GM12878 (cell line): ENCODE measurements around the gene POLA2. TPM values are rescaled to one million over a fixed set of nuclear protein-coding genes. Genes with fewer than 3 reads are reported as not detected.
A peak's percentile ranks its signal among the peaks of the same experiment; 100 is the strongest.

ENCODE experiments used
- ATF7 ChIP-seq: fragments of 450-650 bp; IDR thresholded peaks from 2 replicates; pipeline ENCODE4 v1.6.1; 2016; ENCODE audit warnings: low read depth, mild to moderate bottlenecking
- BCL11A ChIP-seq: IDR thresholded peaks from 2 replicates; pipeline ENCODE4 v1.6.1; 2011; ENCODE audit warnings: low read depth, low read length
- BHLHE40 ChIP-seq, 2 experiments: fragments of 450-650 bp in 1 of 2; IDR thresholded peaks; 2 replicates each; pipeline ENCODE4 v1.6.1; 2011 to 2017; ENCODE audit warnings: low read depth in 2 of 2, borderline replicate concordance in 1 of 2, improper control_type of control experiment in 1 of 2, low read length in 1 of 2, mild to moderate bottlenecking in 1 of 2
- FOXK2 ChIP-seq: fragments of 450-650 bp; IDR thresholded peaks from 2 replicates; pipeline ENCODE4 v1.6.1; 2017; ENCODE audit warnings: mild to moderate bottlenecking, moderate library complexity
- HDGF ChIP-seq: fragments of 450-650 bp; IDR thresholded peaks from 2 replicates; pipeline ENCODE4 v1.6.1; 2016; ENCODE audit warnings: antibody characterized with exemption
- IKZF1 ChIP-seq: fragments of 450-650 bp; conservative IDR thresholded peaks from 2 replicates; pipeline ENCODE4 v1.6.1; 2017; ENCODE audit warnings: antibody characterized with exemption, mild to moderate bottlenecking
- JUND ChIP-seq: IDR thresholded peaks from 2 replicates; pipeline ENCODE4 v1.6.1; 2012; ENCODE audit warnings: low read depth, mild to moderate bottlenecking, low read length, improper control_type of control experiment, moderate library complexity
- POLR2A ChIP-seq: IDR thresholded peaks from 2 replicates; pipeline ENCODE4 v1.6.1; 2011; ENCODE audit warnings: low read depth, mild to moderate bottlenecking, low read length
- SPI1 ChIP-seq: IDR thresholded peaks from 2 replicates; pipeline ENCODE4 v1.6.1; 2011; ENCODE audit warnings: low read depth, mild to moderate bottlenecking, low read length, moderate library complexity, borderline replicate concordance; ENCODE audit not compliant: insufficient read depth
- TCF12 ChIP-seq: IDR thresholded peaks from 2 replicates; pipeline ENCODE4 v1.6.1; 2011; ENCODE audit warnings: low read depth, mild to moderate bottlenecking, low read length
- polyA plus RNA-seq, 11 experiments: library from polyadenylated mRNA; depleted of rRNA in 4 of 11; unstranded in 6 of 11; stranded (reverse) in 5 of 11; fragments of >200 nt; fragmentation: Nextera tagmentation in 4 of 11; fragmentation: Illumina TruSeq in 1 of 11; extraction: Ambion mirVana in 4 of 11; extraction: Trizol in 1 of 11; gene quantifications; 1 replicate in 1 of 11; 2 replicates in 10 of 11; pipeline versions ENCODE4 v1.2.1 to v1.2.3, GENCODE V29; 2011 to 2016; ENCODE audit warnings: inconsistent platforms in 2 of 11, missing spikeins in 2 of 11, low read depth in 1 of 11
- total RNA-seq, 4 experiments: library from RNA; depleted of rRNA in 3 of 4; stranded (reverse); fragments of >200 nt in 3 of 4; fragmentation: Illumina TruSeq in 1 of 4; extraction: Trizol in 1 of 4; gene quantifications; 2 replicates each; pipeline versions ENCODE4 v1.2.1 to v1.2.3, GENCODE V29; 2013 to 2021
- TF ChIP-seq, protein P1 (sequence below): fragments of 450-650 bp; IDR thresholded peaks from 2 replicates; pipeline ENCODE4 v1.6.1; 2017; ENCODE audit warnings: mild to moderate bottlenecking, moderate library complexity
- TF ChIP-seq, protein P2 (sequence below): fragments of 150-350 bp; IDR thresholded peaks from 2 replicates; pipeline ENCODE4 v1.6.1; 2014; ENCODE audit warnings: mild to moderate bottlenecking, low read depth, low read length
- TF ChIP-seq, protein P3 (sequence below): fragments of 450-650 bp; IDR thresholded peaks from 2 replicates; pipeline ENCODE4 v1.6.1; 2017; ENCODE audit warnings: mild to moderate bottlenecking, moderate library complexity
- TF ChIP-seq, protein P4 (sequence below): fragments of 450-650 bp; IDR thresholded peaks from 2 replicates; pipeline ENCODE4 v1.6.1; 2018; ENCODE audit warnings: borderline replicate concordance, mild to moderate bottlenecking; ENCODE audit not compliant: partially characterized antibody

POLA2 gene
- total and polyA plus RNA-seq, 10 of the 15 experiments (the other 5 are each of a cell fraction or from before 2014, with no cell fraction given), result 4.2 to 121 (median 56.2) TPM

DNA sequence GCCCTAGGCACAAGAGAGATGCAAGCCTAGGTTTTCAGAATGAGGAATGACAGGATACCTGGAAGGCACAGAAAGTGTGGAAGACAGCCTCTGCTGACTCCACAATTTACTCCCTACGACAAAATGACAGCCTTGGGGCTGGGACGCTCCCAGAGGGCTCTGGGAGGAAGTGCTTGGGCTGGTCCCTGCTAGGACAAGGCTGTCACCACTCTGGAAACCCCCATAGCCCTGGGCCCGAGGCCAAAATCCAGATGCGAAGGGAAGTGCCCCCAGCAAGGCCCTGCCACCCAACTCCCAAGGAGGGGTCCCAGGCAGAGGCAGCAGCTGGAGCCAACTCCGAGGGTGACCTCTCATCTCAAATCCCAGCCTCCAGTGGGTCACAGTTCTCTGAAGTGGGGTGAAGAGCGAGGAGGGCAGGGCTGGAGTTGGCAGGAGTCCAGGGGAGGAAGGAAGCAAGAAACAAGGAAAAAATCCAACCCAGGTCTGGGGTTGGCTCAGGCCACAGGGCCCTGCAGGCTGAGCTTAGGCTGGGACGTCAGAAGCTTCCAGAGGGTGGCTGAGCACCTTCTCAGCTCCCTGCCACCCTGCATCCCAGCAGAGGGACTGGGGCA lies 46.6 kb downstream of the POLA2 start (continued):
- TF ChIP-seq, protein P1, sequence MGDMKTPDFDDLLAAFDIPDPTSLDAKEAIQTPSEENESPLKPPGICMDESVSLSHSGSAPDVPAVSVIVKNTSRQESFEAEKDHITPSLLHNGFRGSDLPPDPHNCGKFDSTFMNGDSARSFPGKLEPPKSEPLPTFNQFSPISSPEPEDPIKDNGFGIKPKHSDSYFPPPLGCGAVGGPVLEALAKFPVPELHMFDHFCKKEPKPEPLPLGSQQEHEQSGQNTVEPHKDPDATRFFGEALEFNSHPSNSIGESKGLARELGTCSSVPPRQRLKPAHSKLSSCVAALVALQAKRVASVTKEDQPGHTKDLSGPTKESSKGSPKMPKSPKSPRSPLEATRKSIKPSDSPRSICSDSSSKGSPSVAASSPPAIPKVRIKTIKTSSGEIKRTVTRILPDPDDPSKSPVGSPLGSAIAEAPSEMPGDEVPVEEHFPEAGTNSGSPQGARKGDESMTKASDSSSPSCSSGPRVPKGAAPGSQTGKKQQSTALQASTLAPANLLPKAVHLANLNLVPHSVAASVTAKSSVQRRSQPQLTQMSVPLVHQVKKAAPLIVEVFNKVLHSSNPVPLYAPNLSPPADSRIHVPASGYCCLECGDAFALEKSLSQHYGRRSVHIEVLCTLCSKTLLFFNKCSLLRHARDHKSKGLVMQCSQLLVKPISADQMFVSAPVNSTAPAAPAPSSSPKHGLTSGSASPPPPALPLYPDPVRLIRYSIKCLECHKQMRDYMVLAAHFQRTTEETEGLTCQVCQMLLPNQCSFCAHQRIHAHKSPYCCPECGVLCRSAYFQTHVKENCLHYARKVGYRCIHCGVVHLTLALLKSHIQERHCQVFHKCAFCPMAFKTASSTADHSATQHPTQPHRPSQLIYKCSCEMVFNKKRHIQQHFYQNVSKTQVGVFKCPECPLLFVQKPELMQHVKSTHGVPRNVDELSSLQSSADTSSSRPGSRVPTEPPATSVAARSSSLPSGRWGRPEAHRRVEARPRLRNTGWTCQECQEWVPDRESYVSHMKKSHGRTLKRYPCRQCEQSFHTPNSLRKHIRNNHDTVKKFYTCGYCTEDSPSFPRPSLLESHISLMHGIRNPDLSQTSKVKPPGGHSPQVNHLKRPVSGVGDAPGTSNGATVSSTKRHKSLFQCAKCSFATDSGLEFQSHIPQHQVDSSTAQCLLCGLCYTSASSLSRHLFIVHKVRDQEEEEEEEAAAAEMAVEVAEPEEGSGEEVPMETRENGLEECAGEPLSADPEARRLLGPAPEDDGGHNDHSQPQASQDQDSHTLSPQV, result no peak
- TF ChIP-seq JUND, result no peak
- TF ChIP-seq, protein P2, sequence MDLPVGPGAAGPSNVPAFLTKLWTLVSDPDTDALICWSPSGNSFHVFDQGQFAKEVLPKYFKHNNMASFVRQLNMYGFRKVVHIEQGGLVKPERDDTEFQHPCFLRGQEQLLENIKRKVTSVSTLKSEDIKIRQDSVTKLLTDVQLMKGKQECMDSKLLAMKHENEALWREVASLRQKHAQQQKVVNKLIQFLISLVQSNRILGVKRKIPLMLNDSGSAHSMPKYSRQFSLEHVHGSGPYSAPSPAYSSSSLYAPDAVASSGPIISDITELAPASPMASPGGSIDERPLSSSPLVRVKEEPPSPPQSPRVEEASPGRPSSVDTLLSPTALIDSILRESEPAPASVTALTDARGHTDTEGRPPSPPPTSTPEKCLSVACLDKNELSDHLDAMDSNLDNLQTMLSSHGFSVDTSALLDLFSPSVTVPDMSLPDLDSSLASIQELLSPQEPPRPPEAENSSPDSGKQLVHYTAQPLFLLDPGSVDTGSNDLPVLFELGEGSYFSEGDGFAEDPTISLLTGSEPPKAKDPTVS, result no peak
- TF ChIP-seq SPI1, result peak; percentile 65; the same call in 1 of the 2 replicates
- TF ChIP-seq POLR2A, result 0 out of 2 replicates have a peak, but pooled peaks have one; percentile 6
- no peak for TF ChIP-seq HDGF
- no peak for TF ChIP-seq ATF7
- TF ChIP-seq BCL11A, result no peak
- TF ChIP-seq TCF12, result no peak
- peak; percentile 4; the same call in 1 of the 2 replicates for TF ChIP-seq IKZF1
- no peak for TF ChIP-seq FOXK2
- TF ChIP-seq, protein P3, sequence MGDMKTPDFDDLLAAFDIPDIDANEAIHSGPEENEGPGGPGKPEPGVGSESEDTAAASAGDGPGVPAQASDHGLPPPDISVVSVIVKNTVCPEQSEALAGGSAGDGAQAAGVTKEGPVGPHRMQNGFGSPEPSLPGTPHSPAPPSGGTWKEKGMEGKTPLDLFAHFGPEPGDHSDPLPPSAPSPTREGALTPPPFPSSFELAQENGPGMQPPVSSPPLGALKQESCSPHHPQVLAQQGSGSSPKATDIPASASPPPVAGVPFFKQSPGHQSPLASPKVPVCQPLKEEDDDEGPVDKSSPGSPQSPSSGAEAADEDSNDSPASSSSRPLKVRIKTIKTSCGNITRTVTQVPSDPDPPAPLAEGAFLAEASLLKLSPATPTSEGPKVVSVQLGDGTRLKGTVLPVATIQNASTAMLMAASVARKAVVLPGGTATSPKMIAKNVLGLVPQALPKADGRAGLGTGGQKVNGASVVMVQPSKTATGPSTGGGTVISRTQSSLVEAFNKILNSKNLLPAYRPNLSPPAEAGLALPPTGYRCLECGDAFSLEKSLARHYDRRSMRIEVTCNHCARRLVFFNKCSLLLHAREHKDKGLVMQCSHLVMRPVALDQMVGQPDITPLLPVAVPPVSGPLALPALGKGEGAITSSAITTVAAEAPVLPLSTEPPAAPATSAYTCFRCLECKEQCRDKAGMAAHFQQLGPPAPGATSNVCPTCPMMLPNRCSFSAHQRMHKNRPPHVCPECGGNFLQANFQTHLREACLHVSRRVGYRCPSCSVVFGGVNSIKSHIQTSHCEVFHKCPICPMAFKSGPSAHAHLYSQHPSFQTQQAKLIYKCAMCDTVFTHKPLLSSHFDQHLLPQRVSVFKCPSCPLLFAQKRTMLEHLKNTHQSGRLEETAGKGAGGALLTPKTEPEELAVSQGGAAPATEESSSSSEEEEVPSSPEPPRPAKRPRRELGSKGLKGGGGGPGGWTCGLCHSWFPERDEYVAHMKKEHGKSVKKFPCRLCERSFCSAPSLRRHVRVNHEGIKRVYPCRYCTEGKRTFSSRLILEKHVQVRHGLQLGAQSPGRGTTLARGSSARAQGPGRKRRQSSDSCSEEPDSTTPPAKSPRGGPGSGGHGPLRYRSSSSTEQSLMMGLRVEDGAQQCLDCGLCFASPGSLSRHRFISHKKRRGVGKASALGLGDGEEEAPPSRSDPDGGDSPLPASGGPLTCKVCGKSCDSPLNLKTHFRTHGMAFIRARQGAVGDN, result peak; percentile 30; the same call in 1 of the 2 replicates
- no peak for TF ChIP-seq BHLHE40 (IDR thresholded peaks at IDR 0.05; ENCODE audit: borderline replicate concordance in 1 of 2, low read depth in 2 of 2, low read length in 1 of 2)
- TF ChIP-seq, protein P4, sequence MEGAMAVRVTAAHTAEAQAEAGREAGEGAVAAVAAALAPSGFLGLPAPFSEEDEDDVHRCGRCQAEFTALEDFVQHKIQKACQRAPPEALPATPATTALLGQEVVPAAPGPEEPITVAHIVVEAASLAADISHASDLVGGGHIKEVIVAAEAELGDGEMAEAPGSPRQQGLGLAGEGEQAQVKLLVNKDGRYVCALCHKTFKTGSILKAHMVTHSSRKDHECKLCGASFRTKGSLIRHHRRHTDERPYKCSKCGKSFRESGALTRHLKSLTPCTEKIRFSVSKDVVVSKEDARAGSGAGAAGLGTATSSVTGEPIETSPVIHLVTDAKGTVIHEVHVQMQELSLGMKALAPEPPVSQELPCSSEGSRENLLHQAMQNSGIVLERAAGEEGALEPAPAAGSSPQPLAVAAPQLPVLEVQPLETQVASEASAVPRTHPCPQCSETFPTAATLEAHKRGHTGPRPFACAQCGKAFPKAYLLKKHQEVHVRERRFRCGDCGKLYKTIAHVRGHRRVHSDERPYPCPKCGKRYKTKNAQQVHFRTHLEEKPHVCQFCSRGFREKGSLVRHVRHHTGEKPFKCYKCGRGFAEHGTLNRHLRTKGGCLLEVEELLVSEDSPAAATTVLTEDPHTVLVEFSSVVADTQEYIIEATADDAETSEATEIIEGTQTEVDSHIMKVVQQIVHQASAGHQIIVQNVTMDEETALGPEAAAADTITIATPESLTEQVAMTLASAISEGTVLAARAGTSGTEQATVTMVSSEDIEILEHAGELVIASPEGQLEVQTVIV, result no peak
